Hepatocyte (in vitro differentiated cells): ENCODE results near the gene EXOC3L4. TPM values are rescaled to one million over a fixed set of nuclear protein-coding genes. Genes with fewer than 3 reads are reported as not detected.
A peak's percentile ranks its signal among the peaks of the same experiment; 100 is the strongest.

ENCODE experiments used
- DNase-seq: peaks from one replicate; pipeline ENCODE4 v3.0.0-alpha.2; 2016; ENCODE audit warnings: low spot score
- H2AFZ ChIP-seq: fragments of 200-600 bp; sonication (generic); 2 replicates; pipeline ENCODE4 v1.6.0; 2016; ENCODE audit warnings: antibody characterized with exemption, mild to moderate bottlenecking
- H3K27ac ChIP-seq: fragments of 200-600 bp; sonication (generic); 2 replicates; pipeline ENCODE4 v1.5.1; 2016; ENCODE audit warnings: mild to moderate bottlenecking
- H3K27me3 ChIP-seq: fragments of 200-600 bp; sonication (generic); 2 replicates; pipeline ENCODE4 v1.6.1; 2016
- H3K36me3 ChIP-seq: fragments of 200-600 bp; sonication (generic); replicated peaks from 2 replicates; pipeline ENCODE4 v1.5.1; 2016; ENCODE audit warnings: low read depth; ENCODE audit not compliant: insufficient read depth
- H3K4me1 ChIP-seq: fragments of 200-600 bp; sonication (generic); 2 replicates; pipeline ENCODE4 v1.5.1; 2016; ENCODE audit warnings: mild to moderate bottlenecking, moderate library complexity; ENCODE audit not compliant: insufficient read depth
- H3K4me2 ChIP-seq: fragments of 200-600 bp; sonication (generic); 2 replicates; pipeline ENCODE4 v1.6.0; 2016
- H3K4me3 ChIP-seq: fragments of 200-600 bp; sonication (generic); 2 replicates; pipeline ENCODE4 v1.5.1; 2016; ENCODE audit warnings: mild to moderate bottlenecking
- H3K79me2 ChIP-seq: fragments of 200-600 bp; sonication (generic); 2 replicates; pipeline ENCODE4 v1.6.0; 2017; ENCODE audit warnings: mild to moderate bottlenecking
- H3K9me2 ChIP-seq: fragments of 200-600 bp; sonication (generic); replicated peaks from 2 replicates; pipeline ENCODE4 v1.6.0; 2017; ENCODE audit warnings: mild to moderate bottlenecking; ENCODE audit not compliant: insufficient read depth
- H3K9me3 ChIP-seq: fragments of 200-600 bp; sonication (generic); 2 replicates; pipeline ENCODE4 v1.5.1; 2016; ENCODE audit warnings: low read depth, mild to moderate bottlenecking
- H4K20me1 ChIP-seq: fragments of 200-600 bp; sonication (generic); 2 replicates; pipeline ENCODE4 v1.6.0; 2016; ENCODE audit warnings: mild to moderate bottlenecking; ENCODE audit not compliant: insufficient read depth, poor library complexity, severe bottlenecking
- EZH2 ChIP-seq: fragments of 200-600 bp; sonication (generic); IDR thresholded peaks from 2 replicates; pipeline ENCODE4 v1.6.1; 2016; ENCODE audit warnings: antibody characterized with exemption, mild to moderate bottlenecking, borderline replicate concordance
- EZH2phosphoT487 ChIP-seq: fragments of 200-600 bp; sonication (generic); IDR thresholded peaks from one replicate; pipeline ENCODE4 v1.6.1; 2018; ENCODE audit warnings: antibody characterized with exemption, mild to moderate bottlenecking, low read depth, moderate library complexity; ENCODE audit not compliant: unreplicated experiment, severe bottlenecking
- WGBS: methylation state at CpG from one replicate; pipeline ENCODE4 v1.1.6; 2016; ENCODE audit warnings: low lambda C conversion rate; ENCODE audit errors: missing lambda C conversion rate; 5-methylcytosine and 5-hydroxymethylcytosine counted together
- polyA plus RNA-seq: library from polyadenylated mRNA; unstranded; fragments of >200 nt; fragmentation: Nextera tagmentation; extraction: Ambion mirVana; gene quantifications from 2 replicates; pipeline ENCODE4 v1.2.1, GENCODE V29; 2016
- total RNA-seq: library from RNA; depleted of rRNA; stranded (reverse); fragments of >200 nt; gene quantifications from 2 replicates; pipeline ENCODE4 v1.2.3, GENCODE V29; 2014
- TF ChIP-seq, protein P1 (sequence below): fragments of 200-600 bp; sonication (generic); IDR thresholded peaks from 2 replicates; pipeline ENCODE4 v1.5.1; 2016; ENCODE audit warnings: antibody characterized with exemption, mild to moderate bottlenecking; ENCODE audit not compliant: poor library complexity

EXOC3L4 gene
- total and polyA plus RNA-seq, 2 experiments from 2014 or later = 35.3 to 40.3 TPM

DNA sequence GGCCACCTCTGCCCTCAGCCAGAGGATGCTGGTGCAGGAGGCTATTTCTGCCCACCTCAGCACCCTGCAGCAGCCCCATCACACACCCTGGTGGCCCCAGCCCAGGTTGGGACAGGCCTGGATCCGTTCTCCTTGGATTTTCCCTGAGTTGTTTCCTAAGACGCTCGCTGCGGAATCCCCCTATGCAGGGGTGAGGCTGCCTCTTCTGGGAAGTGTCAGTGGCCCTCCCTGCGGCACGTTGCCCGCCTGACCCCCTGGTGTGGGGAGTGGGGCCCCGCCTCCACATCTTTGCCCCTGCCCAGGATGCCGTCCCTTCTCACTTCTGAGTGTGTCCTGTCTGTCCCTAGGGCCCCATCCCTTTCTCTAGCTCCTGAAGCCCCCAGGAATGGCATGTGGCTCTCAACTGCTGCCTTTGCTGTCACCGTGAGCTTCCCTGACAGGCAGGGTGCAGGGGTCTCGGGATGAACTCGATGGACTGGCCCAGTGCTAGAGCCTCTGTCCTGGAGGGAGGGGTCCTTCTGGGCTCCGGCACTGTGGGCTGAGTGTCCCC lies 594 bp upstream of the EXOC3L4 start:
- no peak overlapping the region for H2AFZ ChIP-seq
- no peaks in the 10 kb centered on the region for H3K9me2 ChIP-seq
- peak overlapping the region; percentile 88 for H3K27ac ChIP-seq
- peak overlapping the region; percentile 68 for H3K4me2 ChIP-seq
- no peaks in the 10 kb centered on the region for H3K79me2 ChIP-seq
- no peaks in the 10 kb centered on the region for H3K27me3 ChIP-seq
- no peak overlapping the region for H3K4me3 ChIP-seq
- no peaks in the 10 kb centered on the region for H4K20me1 ChIP-seq
- H3K9me3 ChIP-seq = no peaks in the 10 kb centered on the region
- 73% methylated on average over 12 of the region's 13 CpGs for WGBS
- no peaks in the 10 kb centered on the region for H3K36me3 ChIP-seq
- TF ChIP-seq, protein P1, sequence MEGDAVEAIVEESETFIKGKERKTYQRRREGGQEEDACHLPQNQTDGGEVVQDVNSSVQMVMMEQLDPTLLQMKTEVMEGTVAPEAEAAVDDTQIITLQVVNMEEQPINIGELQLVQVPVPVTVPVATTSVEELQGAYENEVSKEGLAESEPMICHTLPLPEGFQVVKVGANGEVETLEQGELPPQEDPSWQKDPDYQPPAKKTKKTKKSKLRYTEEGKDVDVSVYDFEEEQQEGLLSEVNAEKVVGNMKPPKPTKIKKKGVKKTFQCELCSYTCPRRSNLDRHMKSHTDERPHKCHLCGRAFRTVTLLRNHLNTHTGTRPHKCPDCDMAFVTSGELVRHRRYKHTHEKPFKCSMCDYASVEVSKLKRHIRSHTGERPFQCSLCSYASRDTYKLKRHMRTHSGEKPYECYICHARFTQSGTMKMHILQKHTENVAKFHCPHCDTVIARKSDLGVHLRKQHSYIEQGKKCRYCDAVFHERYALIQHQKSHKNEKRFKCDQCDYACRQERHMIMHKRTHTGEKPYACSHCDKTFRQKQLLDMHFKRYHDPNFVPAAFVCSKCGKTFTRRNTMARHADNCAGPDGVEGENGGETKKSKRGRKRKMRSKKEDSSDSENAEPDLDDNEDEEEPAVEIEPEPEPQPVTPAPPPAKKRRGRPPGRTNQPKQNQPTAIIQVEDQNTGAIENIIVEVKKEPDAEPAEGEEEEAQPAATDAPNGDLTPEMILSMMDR = no peak
- no peak for TF ChIP-seq EZH2phosphoT487
- TF ChIP-seq EZH2 = no peak
- peaks cover 22% of the 10 kb centered on the region for H3K4me1 ChIP-seq
- no peak for DNase-seq

DNA sequence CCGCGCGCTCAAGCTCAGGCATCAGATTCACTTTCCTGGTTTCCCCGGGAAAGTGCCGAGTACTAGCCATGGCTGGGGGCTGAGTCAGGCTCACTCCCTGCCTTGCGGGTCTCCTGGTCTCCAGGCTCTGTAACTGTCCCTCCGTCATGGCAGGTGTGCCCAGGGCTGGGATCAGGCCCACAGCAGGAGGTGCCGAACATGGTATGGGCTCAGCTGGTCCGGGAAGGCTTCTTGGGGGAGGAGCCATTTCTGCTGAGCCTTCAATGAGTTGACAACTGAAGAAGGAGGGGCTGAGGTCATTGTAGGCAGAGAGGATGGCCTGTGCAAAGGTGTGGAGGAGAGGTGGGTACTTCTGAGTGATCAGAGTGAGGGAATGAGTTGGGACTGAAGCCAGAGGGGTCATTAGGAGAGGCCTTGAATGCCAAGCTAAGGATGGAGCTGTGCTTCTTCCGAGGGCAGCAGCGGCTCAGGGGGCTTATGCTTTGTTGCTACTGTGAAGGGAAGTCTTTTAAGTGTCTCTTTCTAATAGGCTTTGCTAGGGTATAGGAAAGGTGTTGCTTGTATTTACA lies 769 bp downstream of the EXOC3L4 start:
- Histone ChIP-seq H2AFZ (no peak overlapping the region), H3K9me3 (no peaks in the 10 kb centered on the region), H3K79me2 (no peaks in the 10 kb centered on the region), H3K4me3 (no peak overlapping the region), H3K36me3 (no peaks in the 10 kb centered on the region), H3K27me3 (no peaks in the 10 kb centered on the region), H3K9me2 (no peaks in the 10 kb centered on the region), H3K27ac (peak overlapping the region; percentile 88), H4K20me1 (no peaks in the 10 kb centered on the region), H3K4me2 (peak overlapping the region; percentile 68), H3K4me1 (peaks cover 36% of the 10 kb centered on the region)
- DNase-seq = no peak
- TF ChIP-seq EZH2phosphoT487 = no peak
- TF ChIP-seq, protein P1 = no peak
- no peak for TF ChIP-seq EZH2
- WGBS = 86% methylated on average over 11 of the region's 11 CpGs

DNA sequence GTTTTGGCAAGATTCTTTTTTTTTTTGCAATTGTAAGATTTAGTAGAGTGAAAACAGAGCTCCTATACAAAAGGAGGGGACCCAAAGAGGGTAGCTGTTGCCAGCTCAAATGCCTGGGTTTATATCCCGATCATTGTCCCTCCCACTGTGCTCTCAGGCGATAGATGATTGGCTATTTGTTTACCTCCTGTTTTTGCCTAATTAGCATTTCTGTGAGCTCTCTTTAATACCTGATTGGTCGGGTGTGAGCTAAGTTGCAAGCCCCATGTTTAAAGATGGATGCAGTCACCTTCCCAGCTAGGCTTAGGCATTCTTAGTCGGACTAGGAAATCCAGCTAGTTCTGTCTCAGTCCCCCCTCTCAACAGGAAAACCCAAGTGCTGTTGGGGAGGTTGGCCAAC lies 1.9 kb downstream of the EXOC3L4 start:
- 69% methylated on average over 4 of the region's 4 CpGs for WGBS
- Histone ChIP-seq H3K4me3 (no peak overlapping the region), H3K27ac (no peak overlapping the region), H2AFZ (no peak overlapping the region), H3K79me2 (no peaks in the 10 kb centered on the region), H3K27me3 (no peaks in the 10 kb centered on the region), H3K9me2 (no peaks in the 10 kb centered on the region), H4K20me1 (no peaks in the 10 kb centered on the region), H3K9me3 (no peaks in the 10 kb centered on the region), H3K4me2 (no peak overlapping the region), H3K4me1 (peaks cover 42% of the 10 kb centered on the region), H3K36me3 (no peaks in the 10 kb centered on the region)
- TF ChIP-seq EZH2phosphoT487 (no peak), EZH2 (no peak)
- TF ChIP-seq, protein P1 = no peak
- DNase-seq = no peak
